Transverse colon (tissue), 4 donors: ENCODE data around the gene IRS2. TPM values are rescaled to one million over a fixed set of nuclear protein-coding genes. Genes with fewer than 3 reads are reported as not detected.

Experiments used
- DNase-seq: peaks from one replicate; pipeline ENCODE4 v3.0.0-alpha.2; 2019
- H3K27ac ChIP-seq, 4 donors: fragments of 200-600 bp; sonication (generic); 2 replicates each; pipeline ENCODE4 v1.5.1; 2016 to 2018; ENCODE audit warnings: inconsistent platforms in 4 of 4
- H3K27me3 ChIP-seq: fragments of 200-600 bp; sonication (generic); 2 replicates; pipeline ENCODE4 v1.5.1; 2017; ENCODE audit warnings: inconsistent platforms
- H3K36me3 ChIP-seq, 4 donors: fragments of 200-600 bp; sonication (generic); 2 replicates each; pipeline ENCODE4 v1.5.1; 2017 to 2019; ENCODE audit warnings: inconsistent platforms in 4 of 4
- H3K4me1 ChIP-seq, 4 donors: fragments of 200-600 bp; sonication (generic); 2 replicates each; pipeline ENCODE4 v1.5.1; 2017 to 2020; ENCODE audit warnings: inconsistent platforms in 4 of 4
- H3K4me3 ChIP-seq, 4 donors: fragments of 200-600 bp; sonication (generic); 1 replicate in 1 of 4; 2 replicates in 3 of 4; pipeline versions ENCODE4 v1.5.1 to v1.6.1; 2017 to 2019; ENCODE audit warnings: inconsistent platforms in 4 of 4
- H3K9me3 ChIP-seq, 2 donors: fragments of 200-600 bp; sonication (generic); 2 replicates each; pipeline ENCODE4 v1.5.1; 2017 to 2019; ENCODE audit warnings: inconsistent platforms in 2 of 2
- EP300 ChIP-seq: sonication (generic); formaldehyde crosslinking; IDR thresholded peaks from one replicate; pipeline ENCODE4 v1.6.1; 2017; ENCODE audit warnings: antibody characterized with exemption, low read depth
- POLR2A ChIP-seq: fragments of 450-650 bp; IDR thresholded peaks from one replicate; pipeline ENCODE4 v1.6.1; 2016; ENCODE audit warnings: antibody characterized with exemption, mild to moderate bottlenecking, moderate library complexity
- POLR2AphosphoS5 ChIP-seq, 3 donors: sonication (generic); formaldehyde crosslinking; IDR thresholded peaks; one replicate each; pipeline ENCODE4 v1.6.1; 2016; ENCODE audit warnings: antibody characterized with exemption in 3 of 3
- WGBS, 2 donors: methylation state at CpG; one replicate each; pipeline ENCODE4 v1.1.5; 2018; ENCODE audit warnings: low coverage in 1 of 2; 5-methylcytosine and 5-hydroxymethylcytosine counted together
- in situ Hi-C, 4 donors: fragments of 200-750 bp; cut with MboI; loops; one replicate each; pipeline versions ENCODE4 v1.15.0 to v1.15.1; 2017; ENCODE audit warnings: low sequenced_read_pairs in 3 of 4, low pct_ligation_motif_present in 1 of 4, low pct_unique_long_range_greater_than_20kb in 1 of 4
- intact Hi-C: fragments of 100-400 bp; cut with DNase I; formaldehyde crosslinking; loops from one replicate; pipeline ENCODE4 v1.15.1; 2023; ENCODE audit warnings: low total_unique reads
- total RNA-seq, 4 donors: library from RNA; depleted of rRNA; stranded (reverse); fragments of >200 nt; gene quantifications; one replicate each; pipeline ENCODE4 v1.1.0, GENCODE V29; 2016
- TF ChIP-seq, protein P1 (sequence below), 5 experiments: fragments of 200-600 bp in 3 of 5; fragments of 450-650 bp in 2 of 5; sonication (generic) in 3 of 5; IDR thresholded peaks; 1 replicate in 2 of 5; 2 replicates in 3 of 5; pipeline ENCODE4 v1.5.1; 2016 to 2017; ENCODE audit warnings: antibody characterized with exemption in 5 of 5, inconsistent platforms in 3 of 5, mild to moderate bottlenecking in 2 of 5, moderate library complexity in 1 of 5

Gene IRS2
- total RNA-seq, 4 donors from 2014 or later: 12.5 to 72.6 (median 28.5) TPM

DNA sequence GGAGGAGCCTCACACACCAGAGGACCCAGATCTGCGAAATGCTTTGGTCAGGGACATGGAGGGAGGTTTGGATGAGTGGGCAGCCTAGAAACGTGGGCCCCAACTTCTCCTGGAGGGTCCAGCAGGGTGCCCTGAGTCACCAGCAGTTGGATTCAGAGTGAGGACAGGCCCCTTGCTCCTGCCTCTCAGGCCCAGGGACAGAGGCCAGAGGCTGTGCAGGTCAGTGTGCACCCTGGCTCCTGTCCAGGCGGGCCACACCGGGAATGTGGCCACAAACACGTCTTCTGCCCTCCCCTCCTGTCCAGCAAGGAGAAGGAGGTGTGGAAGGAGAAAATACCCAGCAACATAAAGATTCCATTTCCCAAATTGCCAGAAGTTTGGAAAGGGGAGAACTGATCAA is 19.4 kb downstream of the IRS2 start:
- Histone ChIP-seq H3K4me1 (peaks cover 0 to 3% (median 0%) of the 10 kb centered on the region in 4 donors), H3K36me3 (peaks cover 0 to 3% (median 1%) of the 10 kb centered on the region in 4 donors), H3K4me3 (no peak overlapping the region), H3K27me3 (no peaks in the 10 kb centered on the region), H3K9me3 (no peaks in the 10 kb centered on the region), H3K27ac (no peak overlapping the region)
- TF ChIP-seq POLR2A (no peak), EP300 (no peak), POLR2AphosphoS5 (IDR thresholded peaks at IDR 0.05) (no peak)
- TF ChIP-seq, protein P1, sequence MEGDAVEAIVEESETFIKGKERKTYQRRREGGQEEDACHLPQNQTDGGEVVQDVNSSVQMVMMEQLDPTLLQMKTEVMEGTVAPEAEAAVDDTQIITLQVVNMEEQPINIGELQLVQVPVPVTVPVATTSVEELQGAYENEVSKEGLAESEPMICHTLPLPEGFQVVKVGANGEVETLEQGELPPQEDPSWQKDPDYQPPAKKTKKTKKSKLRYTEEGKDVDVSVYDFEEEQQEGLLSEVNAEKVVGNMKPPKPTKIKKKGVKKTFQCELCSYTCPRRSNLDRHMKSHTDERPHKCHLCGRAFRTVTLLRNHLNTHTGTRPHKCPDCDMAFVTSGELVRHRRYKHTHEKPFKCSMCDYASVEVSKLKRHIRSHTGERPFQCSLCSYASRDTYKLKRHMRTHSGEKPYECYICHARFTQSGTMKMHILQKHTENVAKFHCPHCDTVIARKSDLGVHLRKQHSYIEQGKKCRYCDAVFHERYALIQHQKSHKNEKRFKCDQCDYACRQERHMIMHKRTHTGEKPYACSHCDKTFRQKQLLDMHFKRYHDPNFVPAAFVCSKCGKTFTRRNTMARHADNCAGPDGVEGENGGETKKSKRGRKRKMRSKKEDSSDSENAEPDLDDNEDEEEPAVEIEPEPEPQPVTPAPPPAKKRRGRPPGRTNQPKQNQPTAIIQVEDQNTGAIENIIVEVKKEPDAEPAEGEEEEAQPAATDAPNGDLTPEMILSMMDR (IDR thresholded peaks at IDR 0.05): no peak
- 78% methylated on average over 5 of the region's 5 CpGs; no CpG with 5 or more reads in 1 of the 2 donors for WGBS, 2 donors
- in situ Hi-C loops: no loop called here
- intact Hi-C loops: no loop called here
- no peak for DNase-seq

DNA sequence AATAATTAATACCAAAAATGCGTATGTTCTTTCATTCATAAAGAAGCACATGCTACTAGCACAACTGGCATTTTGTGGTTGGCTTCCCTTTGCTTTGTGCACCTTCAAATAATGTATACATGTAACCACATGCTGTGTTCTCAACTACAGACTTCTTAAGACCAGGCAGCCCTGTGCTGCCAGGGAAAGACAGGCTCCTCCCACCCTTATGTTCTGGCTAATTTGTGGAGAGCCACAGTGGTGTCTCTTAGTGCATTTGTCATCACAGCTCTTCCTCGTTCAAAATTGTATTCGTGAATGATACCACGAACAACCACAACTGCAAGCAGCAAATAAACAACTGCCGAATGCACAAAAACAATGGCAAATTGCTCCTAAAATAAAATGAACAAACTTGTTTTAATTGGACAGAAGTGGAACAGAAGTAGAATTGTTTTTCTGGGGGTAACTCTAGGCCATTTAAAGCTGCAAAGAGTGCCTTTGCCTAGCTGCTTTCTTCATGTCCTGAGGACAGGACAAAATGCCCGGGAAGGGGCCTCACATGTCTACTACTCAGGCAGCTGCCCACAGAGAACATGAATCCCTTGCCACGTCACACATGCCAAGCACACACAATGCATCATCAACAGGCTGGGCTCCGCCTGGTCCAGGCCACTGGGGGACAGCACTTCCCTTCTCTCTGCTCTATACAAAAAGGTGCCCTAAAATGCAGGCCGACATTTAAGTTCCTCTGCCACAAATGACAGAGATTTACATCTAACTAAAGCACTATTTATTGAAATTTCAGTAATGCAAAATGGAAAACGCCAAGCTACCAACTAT is 21.7 kb downstream of the IRS2 start:
- DNase-seq: no peak
- Histone ChIP-seq H3K27me3 (no peaks in the 10 kb centered on the region), H3K36me3 (no peaks in the 10 kb centered on the region), H3K4me1 (peaks cover 0 to 3% (median 0%) of the 10 kb centered on the region in 4 donors), H3K9me3 (no peaks in the 10 kb centered on the region), H3K4me3 (no peak overlapping the region), H3K27ac (no peak overlapping the region)
- in situ Hi-C loops (no loop called here), intact Hi-C loops (no loop called here)
- 76 to 77% methylated on average over 5 to 10 of the region's 10 CpGs for WGBS, 2 donors
- TF ChIP-seq POLR2AphosphoS5 (IDR thresholded peaks at IDR 0.05) (no peak), POLR2A (no peak), EP300 (no peak)
- TF ChIP-seq, protein P1 (IDR thresholded peaks at IDR 0.05): no peak

DNA sequence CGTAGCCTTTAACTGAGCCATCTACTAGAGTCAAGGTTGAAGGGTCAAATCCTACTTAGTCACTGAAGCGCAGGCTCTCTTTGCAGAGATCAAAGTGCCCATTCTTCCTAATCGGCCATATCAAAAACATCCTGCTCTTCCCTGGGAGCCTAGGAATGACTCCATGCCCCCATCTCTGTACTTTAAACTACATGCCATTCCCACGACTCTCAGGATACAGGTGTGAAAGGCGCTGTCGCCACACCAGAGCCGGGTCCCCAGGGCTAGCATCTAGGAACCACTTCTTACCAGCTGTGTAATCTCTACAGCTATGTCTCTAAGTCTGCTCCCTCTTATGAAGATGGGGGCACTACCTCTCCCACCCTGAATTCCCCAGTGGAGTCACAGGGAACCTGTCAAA is 22.3 kb downstream of the IRS2 start:
- H3K4me3 ChIP-seq: no peak overlapping the region
- no peaks in the 10 kb centered on the region for H3K9me3 ChIP-seq
- no peaks in the 10 kb centered on the region for H3K36me3 ChIP-seq
- peaks cover 0 to 3% (median 0%) of the 10 kb centered on the region in 4 donors for H3K4me1 ChIP-seq
- DNase-seq: no peak
- in situ Hi-C loops: no loop called here
- TF ChIP-seq POLR2AphosphoS5 (IDR thresholded peaks at IDR 0.05): no peak
- no peak for TF ChIP-seq EP300
- TF ChIP-seq POLR2A: no peak
- TF ChIP-seq, protein P1 (IDR thresholded peaks at IDR 0.05): no peak
- H3K27ac ChIP-seq: no peak overlapping the region
- 84 to 91% methylated on average over 7 of the region's 7 CpGs for WGBS, 2 donors
- intact Hi-C loops: no loop called here
- H3K27me3 ChIP-seq: no peaks in the 10 kb centered on the region

DNA sequence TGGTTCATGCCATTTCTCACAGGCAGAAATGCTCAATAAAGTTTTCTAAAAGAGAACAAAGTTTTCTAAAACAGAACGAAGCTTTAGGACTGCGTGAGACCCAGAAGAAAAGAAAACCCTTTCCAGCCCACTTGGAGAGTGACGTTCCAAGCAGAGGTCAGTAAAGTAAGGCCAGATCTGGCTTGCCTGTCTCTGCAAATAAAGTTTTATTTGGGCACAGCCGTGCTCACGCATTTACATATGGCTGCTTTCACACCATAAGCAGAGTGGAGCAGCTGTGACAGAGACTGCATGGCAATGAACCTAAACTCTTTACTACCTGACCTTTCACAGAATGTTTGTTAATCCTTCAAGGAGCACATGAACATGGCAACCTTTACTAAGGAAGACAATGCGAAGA is 23.6 kb downstream of the IRS2 start:
- intact Hi-C loops: no loop called here
- Histone ChIP-seq H3K4me3 (no peak overlapping the region), H3K9me3 (no peaks in the 10 kb centered on the region), H3K27me3 (no peaks in the 10 kb centered on the region), H3K27ac (no peak overlapping the region), H3K4me1 (peaks cover 0 to 3% (median 0%) of the 10 kb centered on the region in 4 donors), H3K36me3 (no peaks in the 10 kb centered on the region)
- TF ChIP-seq POLR2A (no peak), POLR2AphosphoS5 (IDR thresholded peaks at IDR 0.05) (no peak), EP300 (no peak)
- TF ChIP-seq, protein P1 (IDR thresholded peaks at IDR 0.05): no peak
- in situ Hi-C loops: no loop called here
- no peak for DNase-seq
- 88 to 90% methylated on average over 6 of the region's 6 CpGs for WGBS, 2 donors
